GM19099 (cell line): ENCODE data around the gene EDIL3.

Source experiments
- POLR2A ChIP-seq: IDR thresholded peaks from 3 replicates; pipeline ENCODE4 v1.6.1; 2011; ENCODE audit warnings: low read depth; ENCODE audit not compliant: insufficient read length; ENCODE audit errors: extremely low read depth

EDIL3 gene

GRCh38 chr5:84092738-84093137 is 291.9 kb downstream of the EDIL3 start:
- TF ChIP-seq POLR2A = no peak

GRCh38 chr5:84091127-84091799 is 293.4 kb downstream of the EDIL3 start:
- no peak for TF ChIP-seq POLR2A

GRCh38 chr5:84088996-84089395 is 295.7 kb downstream of the EDIL3 start:
- TF ChIP-seq POLR2A = no peak

DNA sequence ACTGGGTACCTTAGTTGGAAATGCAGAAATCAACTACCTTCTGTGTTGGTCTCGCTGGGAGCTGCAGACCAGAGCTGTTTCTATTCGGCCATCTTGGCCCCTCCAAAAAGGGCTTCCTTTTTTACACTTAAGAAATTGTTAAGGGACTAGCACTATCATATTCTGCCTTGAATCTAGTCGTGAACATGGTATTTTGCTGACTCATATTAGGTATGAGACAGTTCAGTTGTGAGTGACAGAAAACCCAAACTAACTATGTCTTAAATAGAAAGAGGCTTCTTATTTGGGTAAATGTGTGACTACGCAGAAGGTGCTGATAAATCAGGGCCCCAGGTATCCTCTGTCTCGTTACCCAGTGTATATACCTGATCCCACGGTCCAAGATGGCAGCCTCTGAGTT is 298.2 kb downstream of the EDIL3 start:
- no peak for TF ChIP-seq POLR2A

DNA sequence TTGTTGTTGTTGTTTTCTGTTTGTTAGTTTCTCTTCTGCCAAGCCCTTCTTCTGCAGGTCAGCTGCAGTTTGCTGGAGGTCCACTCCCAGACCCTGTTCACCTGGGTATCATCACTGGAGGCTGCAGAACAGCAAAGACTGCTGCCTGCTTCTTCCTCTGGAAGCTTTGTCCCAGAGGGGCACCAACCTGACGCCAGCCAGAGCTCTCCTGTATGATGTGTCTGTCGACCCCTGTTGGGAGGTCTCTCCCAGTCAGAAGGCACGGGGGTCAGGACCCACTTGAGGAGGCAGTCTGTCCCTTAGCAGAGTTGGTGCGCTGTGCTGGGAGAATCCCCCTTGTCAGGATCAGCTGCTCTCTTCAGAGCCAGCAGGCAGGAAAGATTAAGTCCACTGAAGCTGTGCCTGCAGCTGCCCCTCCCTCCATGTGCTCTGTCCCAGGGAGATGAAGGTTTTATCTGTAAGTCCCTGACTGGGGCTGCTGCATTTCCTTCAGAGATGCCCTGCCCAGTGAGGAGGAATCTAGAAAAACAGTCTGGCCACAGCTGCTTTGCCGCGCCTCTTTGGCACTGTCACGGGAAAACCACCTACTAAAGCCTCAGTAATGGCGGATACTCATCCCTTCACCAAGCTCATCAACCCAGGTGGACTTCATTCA is 299.2 kb downstream of the EDIL3 start:
- no peak for TF ChIP-seq POLR2A

- no peak for TF ChIP-seq POLR2A
Measured at GRCh38 chr5:84080908-84081307, 303.8 kb downstream of the EDIL3 start.

DNA sequence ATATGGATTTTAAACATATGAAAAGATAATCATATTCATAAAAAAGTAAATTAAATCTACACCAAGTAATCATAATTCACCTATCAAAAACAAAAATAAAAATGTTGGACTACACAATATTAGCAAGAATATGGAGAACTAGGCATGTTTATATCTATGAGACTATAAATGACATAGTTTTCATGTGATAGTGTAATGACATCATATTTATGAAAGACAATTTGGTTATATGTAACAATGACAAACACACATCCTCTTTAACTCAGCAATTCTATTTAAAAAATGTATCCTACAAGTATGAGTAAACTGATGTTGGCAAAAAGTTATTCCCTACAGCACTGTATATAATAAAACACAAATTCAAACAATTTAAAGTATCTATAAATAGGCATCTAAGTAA is 312.3 kb downstream of the EDIL3 start:
- no peak for TF ChIP-seq POLR2A

- no peak for TF ChIP-seq POLR2A
Measured at GRCh38 chr5:84069608-84070179, 315.0 kb downstream of the EDIL3 start.

GRCh38 chr5:84063041-84063440 is 321.6 kb downstream of the EDIL3 start:
- no peak for TF ChIP-seq POLR2A

- TF ChIP-seq POLR2A = no peak
Measured at GRCh38 chr5:84059672-84060071, 325.0 kb downstream of the EDIL3 start.

- no peak for TF ChIP-seq POLR2A
Measured at GRCh38 chr5:84058561-84058960, 326.1 kb downstream of the EDIL3 start.

- no peak for TF ChIP-seq POLR2A
Measured at GRCh38 chr5:84057211-84057610, 327.5 kb downstream of the EDIL3 start.

- TF ChIP-seq POLR2A = no peak
Measured at GRCh38 chr5:84045964-84046363, 338.7 kb downstream of the EDIL3 start.

- TF ChIP-seq POLR2A = no peak
Measured at GRCh38 chr5:84036842-84037241, 347.8 kb downstream of the EDIL3 start.

GRCh38 chr5:84032324-84032723 is 352.4 kb downstream of the EDIL3 start:
- no peak for TF ChIP-seq POLR2A

GRCh38 chr5:84028093-84028492 is 356.6 kb downstream of the EDIL3 start:
- TF ChIP-seq POLR2A = no peak
